A549 (cell line): ENCODE data around the gene ANKRD63. TPM values are rescaled to one million over a fixed set of nuclear protein-coding genes. Genes with fewer than 3 reads are reported as not detected.

Source experiments
- ATAC-seq, 2 experiments: fragments of 200-7000 bp in 1 of 2; fragments of >200 bp in 1 of 2; cut with Nextera tagmentation in 1 of 2; cut with Tn5 transposase in 1 of 2; 3 replicates each; pipeline versions ENCODE4 v1.8.0 to v1.9.1; 2018 to 2020; ENCODE audit warnings: mild to moderate bottlenecking in 1 of 2, moderate library complexity in 1 of 2
- CTCF ChIA-PET: fragments of 300-600 bp; sonication (Branson Sonifier 250); formaldehyde crosslinking; extraction: SDS; loops from one replicate; lab custom pipeline; 2021; ENCODE audit warnings: antibody characterized with exemption, inconsistent platforms; lab: Yijun Ruan, JAX
- POLR2A ChIA-PET: fragments of 350-600 bp; formaldehyde crosslinking; extraction: SDS; loops from one replicate; lab custom pipeline; 2021; ENCODE audit warnings: antibody characterized with exemption, inconsistent platforms; lab: Yijun Ruan, JAX
- DNase-seq, 2 experiments: peaks; one replicate each; pipeline versions ENCODE4 v3.0.0 to v3.0.0-alpha.2; 2011 to 2016; ENCODE audit warnings: low read depth in 1 of 2, low spot score in 1 of 2
- FAIRE-seq: peaks from 2 replicates; lab custom pipeline; 2011; peaks lifted over from hg19 to GRCh38; lab: Jason Lieb, UNC
- H3K27ac ChIP-seq, 2 experiments: fragments of >200 bp; sonication (Bioruptor Twin); formaldehyde crosslinking; 3 replicates each; pipeline ENCODE4 v1.5.1; 2016 to 2017
- H3K4me1 ChIP-seq: fragments of >200 bp; sonication (Bioruptor Twin); formaldehyde crosslinking; 3 replicates; pipeline ENCODE4 v1.6.1; 2016
- H3K4me2 ChIP-seq: fragments of >200 bp; sonication (Bioruptor Twin); formaldehyde crosslinking; 3 replicates; pipeline ENCODE4 v1.6.1; 2016
- H3K4me3 ChIP-seq: fragments of >200 bp; sonication (Bioruptor Twin); formaldehyde crosslinking; 3 replicates; pipeline ENCODE4 v1.5.1; 2016
- H3K9me3 ChIP-seq: fragments of >200 bp; sonication (Bioruptor Twin); formaldehyde crosslinking; 3 replicates; pipeline ENCODE4 v1.6.1; 2016
- BCL3 ChIP-seq: fragments of >200 bp; sonication (Bioruptor Twin); formaldehyde crosslinking; IDR thresholded peaks from 3 replicates; pipeline ENCODE4 v1.6.1; 2016
- CBX8 ChIP-seq: fragments of 200-600 bp; sonication (generic); IDR thresholded peaks from 2 replicates; pipeline ENCODE4 v1.6.1; 2016
- CHD2 ChIP-seq: fragments of 150-350 bp; IDR thresholded peaks from 2 replicates; pipeline ENCODE4 v1.6.1; 2014; ENCODE audit warnings: low read length; ENCODE audit not compliant: partially characterized antibody
- CTCF ChIP-seq: fragments of >200 bp; sonication (Bioruptor Twin); formaldehyde crosslinking; IDR thresholded peaks from 3 replicates; pipeline ENCODE4 v1.5.1; 2016
- ELK1 ChIP-seq: fragments of 150-350 bp; IDR thresholded peaks from 2 replicates; pipeline ENCODE4 v1.6.1; 2014; ENCODE audit warnings: low read depth, mild to moderate bottlenecking, low read length
- FOSB ChIP-seq: fragments of 250-450 bp; sonication (Bioruptor Pico); IDR thresholded peaks from 2 replicates; pipeline ENCODE4 v1.5.0; 2020; ENCODE audit warnings: mild to moderate bottlenecking, moderate library complexity
- HES2 ChIP-seq: fragments of >200 bp; sonication (Bioruptor Twin); formaldehyde crosslinking; IDR thresholded peaks from 2 replicates; pipeline ENCODE4 v1.6.1; 2016
- HOXA7 ChIP-seq: fragments of 250-450 bp; sonication (Bioruptor Pico); IDR thresholded peaks from 2 replicates; pipeline ENCODE4 v1.5.0; 2020; ENCODE audit warnings: mild to moderate bottlenecking, moderate library complexity
- HOXB13 ChIP-seq: fragments of 250-450 bp; sonication (Bioruptor Pico); IDR thresholded peaks from 2 replicates; pipeline ENCODE4 v1.5.0; 2020; ENCODE audit warnings: low read depth, mild to moderate bottlenecking, moderate library complexity
- HOXB5 ChIP-seq: fragments of 250-450 bp; sonication (Bioruptor Pico); IDR thresholded peaks from 2 replicates; pipeline ENCODE4 v1.5.0; 2020; ENCODE audit warnings: mild to moderate bottlenecking, moderate library complexity
- KDM1A ChIP-seq: fragments of 200-600 bp; sonication (generic); IDR thresholded peaks from 2 replicates; pipeline ENCODE4 v1.6.1; 2016; ENCODE audit warnings: low read depth, mild to moderate bottlenecking
- NFE2L2 ChIP-seq: fragments of 150-350 bp; conservative IDR thresholded peaks from 2 replicates; pipeline ENCODE4 v1.6.1; 2014; ENCODE audit warnings: low read length
- NPAS2 ChIP-seq: fragments of 250-450 bp; sonication (Bioruptor Pico); IDR thresholded peaks from 2 replicates; pipeline ENCODE4 v1.8.0; 2022; ENCODE audit warnings: mild to moderate bottlenecking, moderate library complexity, borderline replicate concordance
- POLR2AphosphoS2 ChIP-seq: conservative IDR thresholded peaks from 2 replicates; pipeline ENCODE4 v1.6.1; 2012; ENCODE audit warnings: low read length, improper control_type of control experiment, inconsistent platforms
- REST ChIP-seq: fragments of 200-600 bp; sonication (generic); IDR thresholded peaks from 2 replicates; pipeline ENCODE4 v1.6.1; 2016; ENCODE audit warnings: antibody characterized with exemption, mild to moderate bottlenecking, moderate library complexity
- RFX5 ChIP-seq: fragments of 450-650 bp; IDR thresholded peaks from 2 replicates; pipeline ENCODE4 v1.7.1; 2014; ENCODE audit warnings: antibody characterized with exemption, mild to moderate bottlenecking, moderate library complexity
- SMC3 ChIP-seq: fragments of >200 bp; sonication (Bioruptor Twin); formaldehyde crosslinking; IDR thresholded peaks from 3 replicates; pipeline ENCODE4 v1.6.1; 2018; ENCODE audit warnings: inconsistent platforms
- TFCP2L1 ChIP-seq: fragments of 250-450 bp; sonication (Bioruptor Pico); IDR thresholded peaks from 2 replicates; pipeline ENCODE4 v1.5.0; 2021; ENCODE audit warnings: mild to moderate bottlenecking
- ZNF302 ChIP-seq: fragments of 250-450 bp; sonication (Bioruptor Pico); IDR thresholded peaks from 2 replicates; pipeline ENCODE4 v1.9.0; 2021; ENCODE audit warnings: inconsistent platforms, mild to moderate bottlenecking, moderate library complexity
- WGBS: methylation state at CpG from one replicate; pipeline ENCODE4 v1.1.6; 2017; ENCODE audit errors: missing lambda C conversion rate; 5-methylcytosine and 5-hydroxymethylcytosine counted together
- polyA plus RNA-seq, 4 experiments: library from polyadenylated mRNA; depleted of rRNA in 3 of 4; stranded (reverse); fragments of >200 nt; fragmentation: RNase III in 1 of 4; extraction: RNeasy Plus Mini Kit Qiagen cat#74134 plus additional on column Dnase treatment in 1 of 4; gene quantifications; 2 replicates in 3 of 4; 3 replicates in 1 of 4; pipeline ENCODE4 v1.2.3, GENCODE V29; 2011 to 2017

ANKRD63 gene
- polyA plus RNA-seq, 2 of the 4 experiments (the other 2 are of a cell fraction): 0.25 TPM; not detected in 1

GRCh38 chr15:40240619-40241221 is 42.1 kb downstream of the ANKRD63 start:
- DNase-seq: no peak
- Histone ChIP-seq H3K4me2 (no peak overlapping the region), H3K27ac (no peak overlapping the region)

More at GRCh38 chr15:40240619-40241221, 42.1 kb downstream of the ANKRD63 start:
- ChIA-PET POLR2A (no interaction called here), CTCF (interaction anchor here (0.6 to 16.4 kb wide), 4 partner anchors 23 to 181 kb away, joined by 3 to 144 read pairs (median 18); no protein-coding TSS in a partner anchor)
- peaks cover 9% of the 10 kb centered on the region for H3K4me1 ChIP-seq
- WGBS: 90% methylated on average over 8 of the region's 10 CpGs
- TF ChIP-seq HES2 (no peak), TFCP2L1 (CRISPR knock-in tag) (no peak), HOXB5 (no peak), KDM1A (no peak), POLR2AphosphoS2 (no peak), REST (no peak), SMC3 (no peak), ZNF302 (CRISPR knock-in tag) (no peak), CTCF (no peak), NFE2L2 (no peak), FOSB (CRISPR knock-in tag) (no peak), RFX5 (no peak), HOXB13 (no peak), NPAS2 (CRISPR knock-in tag) (no peak), CHD2 (no peak), BCL3 (no peak), ELK1 (no peak), HOXA7 (no peak), CBX8 (no peak)
- H3K4me3 ChIP-seq: no peak overlapping the region
- no peak for FAIRE-seq
- ATAC-seq: no peak
- no peaks in the 10 kb centered on the region for H3K9me3 ChIP-seq
